SHP77 treated with DMSO at 0.1 percent for 48 hours (cell line): ENCODE data around the gene PREPL.
"Not testable (repeated sequence)": the region's sequence is repeated elsewhere in the genome, so short reads cannot be mapped to it uniquely, and the experiment has no call there.

Experiments used
- DNase-seq: peaks from one replicate; lab custom pipeline; 2025; lab: John Stamatoyannopoulos, UW

The PREPL gene

GRCh38 chr2:44348400-44348799 lies 12.9 kb downstream of the PREPL start:
- no peak for DNase-seq

- DNase-seq: no peak
Measured at GRCh38 chr2:44347526-44347925, 13.8 kb downstream of the PREPL start.

GRCh38 chr2:44342854-44343253 lies 18.4 kb downstream of the PREPL start:
- no peak for DNase-seq

GRCh38 chr2:44335806-44336538 lies 25.3 kb downstream of the PREPL start:
- DNase-seq: no peak

- no peak for DNase-seq
Measured at GRCh38 chr2:44333994-44334393, 27.3 kb downstream of the PREPL start.

- no peak for DNase-seq
Measured at GRCh38 chr2:44330801-44331200, 30.5 kb downstream of the PREPL start.

GRCh38 chr2:44329343-44329742 lies 32.0 kb downstream of the PREPL start:
- DNase-seq: no peak

- no peak for DNase-seq
Measured at GRCh38 chr2:44328750-44329149, 32.5 kb downstream of the PREPL start.

- no peak for DNase-seq
Measured at GRCh38 chr2:44326548-44327264, 34.6 kb downstream of the PREPL start.

GRCh38 chr2:44325897-44326296 lies 35.4 kb downstream of the PREPL start:
- DNase-seq: no peak

GRCh38 chr2:44324971-44325426 lies 36.3 kb downstream of the PREPL start:
- no peak for DNase-seq

- no peak for DNase-seq
Measured at GRCh38 chr2:44321360-44321759, 39.9 kb downstream of the PREPL start.

- no peak for DNase-seq
Measured at GRCh38 chr2:44320832-44321231, 40.5 kb downstream of the PREPL start.

GRCh38 chr2:44315945-44316344 lies 45.3 kb downstream of the PREPL start:
- DNase-seq: no peak

GRCh38 chr2:44314362-44314761 lies 46.9 kb downstream of the PREPL start:
- DNase-seq: no peak

- DNase-seq: no peak
Measured at GRCh38 chr2:44310287-44310686, 51.0 kb downstream of the PREPL start.

- DNase-seq: no peak
Measured at GRCh38 chr2:44305882-44306281, 55.4 kb downstream of the PREPL start.

GRCh38 chr2:44304258-44304657 lies 57.0 kb downstream of the PREPL start:
- DNase-seq: no peak

- not testable (repeated sequence) for DNase-seq
Measured at GRCh38 chr2:44303766-44304165, 57.5 kb downstream of the PREPL start.

- DNase-seq: no peak
Measured at GRCh38 chr2:44301111-44301510, 60.2 kb downstream of the PREPL start.

- no peak for DNase-seq
Measured at GRCh38 chr2:44299635-44300034, 61.7 kb downstream of the PREPL start.

GRCh38 chr2:44297431-44297830 lies 63.9 kb downstream of the PREPL start:
- no peak for DNase-seq

- no peak for DNase-seq
Measured at GRCh38 chr2:44296653-44297052, 64.6 kb downstream of the PREPL start.
